DMS153 (cell line): ENCODE data around the gene BPIFB3.

Experiments used
- DNase-seq: peaks from one replicate; lab custom pipeline; 2025; lab: John Stamatoyannopoulos, UW

The BPIFB3 gene

GRCh38 chr20:33063271-33063670, 9.6 kb downstream of the BPIFB3 start:
- no peak for DNase-seq

- DNase-seq = no peak
Observed at GRCh38 chr20:33064572-33065287, 11.0 kb downstream of the BPIFB3 start.

GRCh38 chr20:33065785-33066184, 12.1 kb downstream of the BPIFB3 start:
- no peak for DNase-seq

GRCh38 chr20:33067806-33068205, 14.1 kb downstream of the BPIFB3 start:
- no peak for DNase-seq

- DNase-seq = no peak
Observed at GRCh38 chr20:33068251-33068939, 14.7 kb downstream of the BPIFB3 start.

- no peak for DNase-seq
Observed at GRCh38 chr20:33069673-33070072, 16.0 kb downstream of the BPIFB3 start.

GRCh38 chr20:33070111-33071053, 16.7 kb downstream of the BPIFB3 start:
- DNase-seq = no peak

GRCh38 chr20:33071198-33071597, 17.5 kb downstream of the BPIFB3 start:
- no peak for DNase-seq

- DNase-seq = no peak
Observed at GRCh38 chr20:33072362-33072761, 18.7 kb downstream of the BPIFB3 start.

GRCh38 chr20:33072813-33073212, 19.1 kb downstream of the BPIFB3 start:
- DNase-seq = no peak

- no peak for DNase-seq
Observed at GRCh38 chr20:33074675-33075074, 21.0 kb downstream of the BPIFB3 start.

GRCh38 chr20:33075281-33075680, 21.6 kb downstream of the BPIFB3 start:
- no peak for DNase-seq

- no peak for DNase-seq
Observed at GRCh38 chr20:33076662-33077372, 23.1 kb downstream of the BPIFB3 start.

- no peak for DNase-seq
Observed at GRCh38 chr20:33079259-33079658, 25.6 kb downstream of the BPIFB3 start, which contains the start of gene BPIFB4. BPIFB4 (plus strand) TSS chr20:33079643; CDS start chr20:33081527, 1,884 bp downstream.

- no peak for DNase-seq
Observed at GRCh38 chr20:33081411-33082154, 27.9 kb downstream of the BPIFB3 start.

GRCh38 chr20:33082546-33082945, 28.8 kb downstream of the BPIFB3 start:
- no peak for DNase-seq

GRCh38 chr20:33083544-33084340, 30.0 kb downstream of the BPIFB3 start:
- DNase-seq = no peak

- no peak for DNase-seq
Observed at GRCh38 chr20:33084722-33085121, 31.0 kb downstream of the BPIFB3 start.

GRCh38 chr20:33086052-33086722, 32.5 kb downstream of the BPIFB3 start:
- DNase-seq = no peak

- no peak for DNase-seq
Observed at GRCh38 chr20:33091147-33091546, 37.4 kb downstream of the BPIFB3 start.
